IMR-90 (cell line): ENCODE measurements around the gene NR1D1. TPM values are rescaled to one million over a fixed set of nuclear protein-coding genes. Genes with fewer than 3 reads are reported as not detected.

Experiments
- ATAC-seq: fragments of 200-7000 bp; cut with Tn5 transposase; 2 replicates; pipeline ENCODE4 v1.9.1; 2020; ENCODE audit warnings: low read depth, mild to moderate bottlenecking, moderate library complexity
- BruUV-seq: library from RNA; stranded (reverse); fragments of 400-500 nt; replicated peaks from 2 replicates; lab custom pipeline; 2021; lab: Mats Ljungman, UMichigan
- CTCF ChIA-PET: fragments of 300-600 bp; formaldehyde crosslinking; extraction: SDS; loops from one replicate; lab custom pipeline; 2021; ENCODE audit warnings: antibody characterized with exemption; lab: Yijun Ruan, JAX
- POLR2A ChIA-PET: fragments of 300-600 bp; sonication (Branson Sonifier 250); formaldehyde crosslinking; loops from one replicate; lab custom pipeline; 2022; ENCODE audit warnings: antibody characterized with exemption; ENCODE audit not compliant: unreplicated experiment; lab: Charles Lee
- DNase-seq: peaks from one replicate; pipeline ENCODE4 v3.0.0; 2013
- H2AFZ ChIP-seq: replicated peaks from 2 replicates; pipeline ENCODE3; 2013; ENCODE audit warnings: low read length, mild to moderate bottlenecking; ENCODE audit not compliant: poor library complexity
- H2AK5ac ChIP-seq: 2 replicates; pipeline ENCODE4 v1.6.1; 2013; ENCODE audit warnings: low read depth, low read length, inconsistent platforms
- H2AK9ac ChIP-seq: replicated peaks from 2 replicates; pipeline ENCODE3; 2013; ENCODE audit warnings: mild to moderate bottlenecking, low read depth, low read length, moderate library complexity; ENCODE audit not compliant: poor library complexity
- H2BK120ac ChIP-seq: 2 replicates; pipeline ENCODE4 v1.6.1; 2013; ENCODE audit warnings: low read depth, low read length, inconsistent platforms
- H2BK15ac ChIP-seq: 3 replicates; pipeline ENCODE4 v1.6.1; 2013; ENCODE audit warnings: low read depth, low read length, inconsistent platforms
- H2BK20ac ChIP-seq: 2 replicates; pipeline ENCODE4 v1.6.1; 2013; ENCODE audit warnings: low read depth, mild to moderate bottlenecking, inconsistent platforms, low read length, moderate library complexity
- H2BK5ac ChIP-seq: 2 replicates; pipeline ENCODE4 v1.6.1; 2013; ENCODE audit warnings: mild to moderate bottlenecking, low read depth, low read length, inconsistent platforms; ENCODE audit not compliant: poor library complexity, severe bottlenecking
- H3K14ac ChIP-seq: replicated peaks from 2 replicates; pipeline ENCODE4 v1.6.1; 2013; ENCODE audit warnings: low read depth, low read length, inconsistent platforms
- H3K18ac ChIP-seq: 2 replicates; pipeline ENCODE4 v1.6.1; 2013; ENCODE audit warnings: low read depth, low read length, control low read depth
- H3K23ac ChIP-seq: 2 replicates; pipeline ENCODE4 v1.6.1; 2013; ENCODE audit warnings: low read depth, low read length, inconsistent platforms
- H3K27ac ChIP-seq: 2 replicates; pipeline ENCODE4 v1.5.1; 2013; ENCODE audit warnings: mild to moderate bottlenecking, control low read depth, low read length; ENCODE audit not compliant: insufficient read depth
- H3K27me3 ChIP-seq: 2 replicates; pipeline ENCODE4 v1.6.1; 2013; ENCODE audit warnings: low read length; ENCODE audit not compliant: control insufficient read depth, insufficient read depth
- H3K36me3 ChIP-seq: 2 replicates; pipeline ENCODE4 v1.6.1; 2013; ENCODE audit warnings: low read length, mixed read lengths; ENCODE audit not compliant: control insufficient read depth, insufficient read depth
- H3K4ac ChIP-seq: 2 replicates; pipeline ENCODE4 v1.6.1; 2013; ENCODE audit warnings: low read depth, low read length, inconsistent platforms
- H3K4me1 ChIP-seq: 2 replicates; pipeline ENCODE4 v1.6.1; 2013; ENCODE audit warnings: low read length, mixed read lengths; ENCODE audit not compliant: control insufficient read depth, insufficient read depth
- H3K4me2 ChIP-seq: 2 replicates; pipeline ENCODE4 v1.6.1; 2013; ENCODE audit warnings: low read depth, mild to moderate bottlenecking, control low read depth, low read length, moderate library complexity
- H3K4me3 ChIP-seq: 2 replicates; pipeline ENCODE4 v1.5.1; 2013; ENCODE audit warnings: low read depth, mild to moderate bottlenecking, control low read depth, low read length, moderate library complexity; ENCODE audit not compliant: insufficient read depth
- H3K56ac ChIP-seq: 2 replicates; pipeline ENCODE4 v1.6.1; 2013; ENCODE audit warnings: low read length, inconsistent platforms; ENCODE audit not compliant: insufficient read depth; ENCODE audit errors: extremely low read depth
- H3K79me1 ChIP-seq, 2 experiments: 2 replicates each; pipeline ENCODE4 v1.6.1; 2013; ENCODE audit warnings: low read length in 2 of 2, inconsistent platforms in 1 of 2, low read depth in 1 of 2
- H3K9ac ChIP-seq: 2 replicates; pipeline ENCODE4 v1.6.1; 2013; ENCODE audit warnings: low read depth, low read length, control low read depth
- H3K9me1 ChIP-seq: 2 replicates; pipeline ENCODE4 v1.6.1; 2013; ENCODE audit warnings: low read length, inconsistent platforms; ENCODE audit not compliant: insufficient read depth
- H3K9me3 ChIP-seq: 2 replicates; pipeline ENCODE4 v1.6.1; 2013; ENCODE audit warnings: low read length; ENCODE audit not compliant: control insufficient read depth, insufficient read depth
- H4K20me1 ChIP-seq: 2 replicates; pipeline ENCODE4 v1.6.1; 2013; ENCODE audit warnings: low read length, inconsistent platforms; ENCODE audit not compliant: insufficient read depth
- H4K5ac ChIP-seq: 2 replicates; pipeline ENCODE4 v1.6.1; 2013; ENCODE audit warnings: mild to moderate bottlenecking, low read depth, low read length, control low read depth
- H4K8ac ChIP-seq, 2 experiments: 2 replicates each; pipeline ENCODE4 v1.6.1; 2013; ENCODE audit warnings: low read depth in 2 of 2, low read length in 2 of 2, control low read depth in 1 of 2, inconsistent platforms in 1 of 2
- H4K91ac ChIP-seq: 2 replicates; pipeline ENCODE4 v1.6.1; 2013; ENCODE audit warnings: low read depth, low read length, inconsistent platforms; ENCODE audit not compliant: insufficient read depth
- BHLHE40 ChIP-seq: fragments of 150-350 bp; IDR thresholded peaks from 2 replicates; pipeline ENCODE4 v1.6.1; 2016; ENCODE audit warnings: mild to moderate bottlenecking, low read depth, low read length
- CEBPB ChIP-seq: IDR thresholded peaks from 2 replicates; pipeline ENCODE4 v1.6.1; 2012; ENCODE audit warnings: low read depth, low read length, improper control_type of control experiment
- CHD1 ChIP-seq: IDR thresholded peaks from 2 replicates; pipeline ENCODE4 v1.6.1; 2012; ENCODE audit warnings: low read depth, low read length, improper control_type of control experiment
- CTCF ChIP-seq: conservative IDR thresholded peaks from 2 replicates; pipeline ENCODE4 v1.5.1; 2012; ENCODE audit warnings: mild to moderate bottlenecking, low read depth, low read length, improper control_type of control experiment
- FOS ChIP-seq: fragments of 150-350 bp; IDR thresholded peaks from 2 replicates; pipeline ENCODE4 v1.6.1; 2016; ENCODE audit warnings: low read depth, low read length
- MAZ ChIP-seq: IDR thresholded peaks from 2 replicates; pipeline ENCODE4 v1.6.1; 2012; ENCODE audit warnings: low read depth, mild to moderate bottlenecking, low read length, improper control_type of control experiment, moderate library complexity, borderline replicate concordance
- MXI1 ChIP-seq: IDR thresholded peaks from 2 replicates; pipeline ENCODE4 v1.6.1; 2012; ENCODE audit warnings: low read depth, mild to moderate bottlenecking, low read length, moderate library complexity, borderline replicate concordance
- POLR2A ChIP-seq: IDR thresholded peaks from 2 replicates; pipeline ENCODE4 v1.6.1; 2012; ENCODE audit warnings: mild to moderate bottlenecking, low read depth, low read length
- RAD21 ChIP-seq: IDR thresholded peaks from 2 replicates; pipeline ENCODE4 v1.6.1; 2012; ENCODE audit warnings: low read length, improper control_type of control experiment
- RCOR1 ChIP-seq: IDR thresholded peaks from 2 replicates; pipeline ENCODE4 v1.6.1; 2012; ENCODE audit warnings: mild to moderate bottlenecking, low read length, improper control_type of control experiment; ENCODE audit not compliant: insufficient replicate concordance
- RFX5 ChIP-seq: IDR thresholded peaks from 2 replicates; pipeline ENCODE4 v1.8.0; 2012; ENCODE audit warnings: low read depth, mild to moderate bottlenecking, low read length, moderate library complexity
- SMC3 ChIP-seq: fragments of 150-350 bp; IDR thresholded peaks from 2 replicates; pipeline ENCODE4 v1.6.1; 2016; ENCODE audit warnings: low read depth, mild to moderate bottlenecking, antibody characterized with exemption, low read length, moderate library complexity
- WGBS, 2 experiments: methylation state at CpG; one replicate each; pipeline versions ENCODE4 v1.1.5 to v1.1.7; 2013; ENCODE audit warnings: missing lambda C conversion rate in 2 of 2; ENCODE audit not compliant: insufficient read length in 1 of 2; ENCODE audit errors: extremely low coverage in 2 of 2; 5-methylcytosine and 5-hydroxymethylcytosine counted together
- dilution Hi-C: fragments of 300-500 bp; cut with HindIII; formaldehyde crosslinking; loops from one replicate; pipeline ENCODE4 v1.14.3; 2018; ENCODE audit warnings: low sequenced_read_pairs; ENCODE audit not compliant: unreplicated experiment
- in situ Hi-C: fragments of 300-500 bp; cut with MboI; formaldehyde crosslinking; loops from 3 replicates; pipeline ENCODE4 v1.14.3; 2019; ENCODE audit warnings: low sequenced_read_pairs, inconsistent platforms, mixed read lengths
- intact Hi-C: fragments of 100-400 bp; cut with micrococcal nuclease; formaldehyde crosslinking; loops from 2 replicates; pipeline ENCODE4 v1.10.0; 2022
- polyA plus RNA-seq, 3 experiments: library from polyadenylated mRNA; depleted of rRNA; stranded (reverse); fragments of >200 nt; gene quantifications; 2 replicates each; pipeline ENCODE4 v1.2.3, GENCODE V29; 2012; ENCODE audit warnings: low replicate concordance in 1 of 3
- total RNA-seq: library from RNA; depleted of rRNA; stranded (reverse); fragments of >200 nt; gene quantifications from 2 replicates; pipeline ENCODE4 v1.2.3, GENCODE V29; 2012
- TF ChIP-seq, protein P1 (sequence below): fragments of 150-350 bp; IDR thresholded peaks from 2 replicates; pipeline ENCODE4 v1.6.1; 2017; ENCODE audit warnings: mild to moderate bottlenecking, antibody characterized with exemption, low read length, low read depth

NR1D1 gene
- total and polyA plus RNA-seq, 2 of the 4 experiments (the other 2 are of a cell fraction), result 0.36 to 7.2 TPM

- Histone ChIP-seq H2BK20ac (peak overlapping the region; percentile 97), H2BK120ac (peak overlapping the region; percentile 99), H2AK5ac (peak overlapping the region; percentile 95), H3K56ac (peak overlapping the region; percentile 80), H3K4me2 (peak overlapping the region; percentile 87), H3K23ac (peak overlapping the region; percentile 98), H3K4me1 (peaks cover 22% of the 10 kb centered on the region), H4K8ac (peak overlapping the region; percentile 95 to 96), H3K36me3 (peaks cover 32% of the 10 kb centered on the region), H3K27ac (peak overlapping the region; percentile 91), H2AFZ (peak overlapping the region; percentile 85), H3K79me1 (peaks cover 24 to 48% of the 10 kb centered on the region in 2 experiments; a peak in 3 of 4 replicates), H3K27me3 (no peaks in the 10 kb centered on the region), H4K20me1 (peaks cover 9% of the 10 kb centered on the region; the same call in 1 of the 2 replicates), H2BK15ac (peak overlapping the region; percentile 99), H3K4ac (peak overlapping the region; percentile 99), H4K91ac (peak overlapping the region; percentile 97), H2AK9ac (peak overlapping the region; percentile 97), H3K18ac (peak overlapping the region; percentile 90), H3K4me3 (peak overlapping the region; percentile 65), H2BK5ac (peak overlapping the region; percentile 91), H4K5ac (peak overlapping the region; percentile 79), H3K9ac (peak overlapping the region; percentile 70), H3K9me1 (peaks cover 19% of the 10 kb centered on the region), H3K9me3 (no peaks in the 10 kb centered on the region), H3K14ac (peak overlapping the region; percentile 97)
- intact Hi-C loops (no loop called here), dilution Hi-C loops (no loop called here), in situ Hi-C loops (no loop called here)
- TF ChIP-seq CEBPB, result peak; percentile 50
- TF ChIP-seq RFX5, result no peak; the same call in 1 of the 2 replicates
- no peak for TF ChIP-seq RAD21
- TF ChIP-seq RCOR1, result no peak
- TF ChIP-seq SMC3, result no peak
- peak; percentile 81 for TF ChIP-seq POLR2A
- TF ChIP-seq CTCF, result no peak
- no peak for TF ChIP-seq CHD1
- peak; percentile 99 for TF ChIP-seq MXI1
- TF ChIP-seq FOS, result peak; percentile 42; the same call in 1 of the 2 replicates
- TF ChIP-seq, protein P1, sequence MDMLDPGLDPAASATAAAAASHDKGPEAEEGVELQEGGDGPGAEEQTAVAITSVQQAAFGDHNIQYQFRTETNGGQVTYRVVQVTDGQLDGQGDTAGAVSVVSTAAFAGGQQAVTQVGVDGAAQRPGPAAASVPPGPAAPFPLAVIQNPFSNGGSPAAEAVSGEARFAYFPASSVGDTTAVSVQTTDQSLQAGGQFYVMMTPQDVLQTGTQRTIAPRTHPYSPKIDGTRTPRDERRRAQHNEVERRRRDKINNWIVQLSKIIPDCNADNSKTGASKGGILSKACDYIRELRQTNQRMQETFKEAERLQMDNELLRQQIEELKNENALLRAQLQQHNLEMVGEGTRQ, result peak; percentile 76
- peak; percentile 82 for TF ChIP-seq BHLHE40
- TF ChIP-seq MAZ, result peak; percentile 90
- ChIA-PET POLR2A (interaction anchor here (0.6 to 0.7 kb wide), 5 partner anchors 14 to 1590 kb away, joined by 3 to 4 read pairs (median 3); partner anchors contain the start of genes CASC3 and EIF1), CTCF (interaction anchor here (1.0 to 2.3 kb wide), 3 partner anchors 12 to 24 kb away, joined by 3 to 12 read pairs (median 3); no protein-coding TSS in a partner anchor)
- ATAC-seq (peak; percentile 80), DNase-seq (peak; percentile 98)
- WGBS, 2 experiments, result 1% methylated on average over 19 of the region's 52 CpGs; no CpG with 5 or more reads in 1 of the 2 experiments
- BruUV-seq, result no TSS peak
These were observed 1.4 kb downstream of the NR1D1 start for GRCh38 chr17:40098846-40099618.
